Uterus (tissue), 4 donors: Measurements from ENCODE around the gene NSMF. TPM values are rescaled to one million over a fixed set of nuclear protein-coding genes. Genes with fewer than 3 reads are reported as not detected.

Experiments used
- DNase-seq, 2 donors: peaks; one replicate each; pipeline ENCODE4 v3.0.0-alpha.2; 2019 to 2020
- H3K27ac ChIP-seq, 2 donors: fragments of 200-600 bp; sonication (generic); 1 replicate in 1 of 2; 2 replicates in 1 of 2; pipeline ENCODE4 v1.5.1; 2016 to 2018
- H3K27me3 ChIP-seq, 2 donors: fragments of 200-600 bp; sonication (generic); one replicate each; pipeline ENCODE4 v1.5.1; 2018 to 2019; ENCODE audit warnings: control low read depth in 1 of 2
- H3K36me3 ChIP-seq, 2 donors: fragments of 200-600 bp; sonication (generic); one replicate each; pipeline ENCODE4 v1.5.1; 2019; ENCODE audit warnings: control low read depth in 1 of 2
- H3K4me1 ChIP-seq, 2 donors: fragments of 200-600 bp; sonication (generic); one replicate each; pipeline ENCODE4 v1.5.1; 2018 to 2019; ENCODE audit warnings: control low read depth in 1 of 2
- H3K4me3 ChIP-seq, 2 donors: fragments of 200-600 bp; sonication (generic); 1 replicate in 1 of 2; 2 replicates in 1 of 2; pipeline ENCODE4 v1.5.1; 2018 to 2019; ENCODE audit warnings: mild to moderate bottlenecking in 1 of 2
- H3K9me3 ChIP-seq, 2 donors: fragments of 200-600 bp; sonication (generic); one replicate each; pipeline ENCODE4 v1.5.1; 2019; ENCODE audit warnings: control low read depth in 1 of 2
- POLR2A ChIP-seq, 2 donors: fragments of 450-650 bp; IDR thresholded peaks; one replicate each; pipeline ENCODE4 v1.6.1; 2016; ENCODE audit warnings: antibody characterized with exemption in 2 of 2, mild to moderate bottlenecking in 1 of 2, moderate library complexity in 1 of 2
- intact Hi-C: fragments of 100-400 bp; cut with DNase I; formaldehyde crosslinking; loops from one replicate; pipeline ENCODE4 v1.15.1; 2023; ENCODE audit warnings: low total_unique reads
- total RNA-seq, 4 donors: library from RNA; depleted of rRNA in 3 of 4; stranded (reverse); fragments of >200 nt in 3 of 4; gene quantifications; one replicate each; pipeline versions ENCODE4 v1.1.0 to v1.2.4, GENCODE V29; 2014 to 2023
- TF ChIP-seq, protein P1 (sequence below), 4 experiments: fragments of 200-600 bp in 2 of 4; fragments of 450-650 bp in 2 of 4; sonication (generic) in 2 of 4; IDR thresholded peaks; one replicate each; pipeline ENCODE4 v1.5.1; 2016 to 2019; ENCODE audit warnings: antibody characterized with exemption in 4 of 4, mild to moderate bottlenecking in 2 of 4, moderate library complexity in 1 of 4
- donor health status: DM: yes; HTN: yes; CAD: no.

Gene NSMF
- total RNA-seq, 4 donors from 2014 or later = 17.4 to 40.7 (median 32.1) TPM

DNA sequence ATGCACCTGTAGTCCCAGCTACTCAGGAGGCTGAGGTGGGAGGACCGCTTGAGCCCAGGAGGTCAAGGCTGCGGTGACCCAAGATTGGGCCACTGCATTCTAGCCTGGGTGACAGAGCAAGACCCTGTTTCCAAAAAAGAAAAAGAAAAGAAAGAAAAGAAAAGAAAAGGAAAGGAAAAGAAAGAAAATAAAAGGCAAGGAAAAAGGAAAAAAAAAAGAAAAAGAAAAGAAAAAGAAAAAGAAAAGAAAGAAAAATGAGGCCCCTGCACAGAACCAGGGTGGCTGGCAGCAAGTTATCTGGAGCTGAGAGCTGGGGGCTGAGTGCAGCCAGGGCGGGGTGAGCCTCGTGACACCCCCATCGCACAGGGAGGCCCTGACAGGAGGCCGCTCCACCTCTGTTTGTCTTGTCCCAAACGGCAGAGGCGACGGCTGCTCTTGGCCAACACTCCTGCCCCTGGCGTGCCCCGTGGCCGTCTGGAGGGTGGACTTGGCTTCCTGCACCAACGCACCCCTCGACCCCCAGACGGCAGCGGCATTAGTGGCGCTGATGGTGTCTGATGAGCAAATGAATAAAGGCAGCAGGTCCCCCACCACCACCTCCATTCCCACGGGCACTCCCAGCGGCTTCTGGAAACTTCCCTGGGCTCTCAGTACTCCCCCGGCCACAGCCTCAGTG lies 52.9 kb downstream of the NSMF start:
- H3K27ac ChIP-seq = peak overlapping the region in 1 of 2 donors; percentile 68
- H3K4me3 ChIP-seq = peak overlapping the region in 1 of 2 donors; percentile 35
- no peak for DNase-seq

DNA sequence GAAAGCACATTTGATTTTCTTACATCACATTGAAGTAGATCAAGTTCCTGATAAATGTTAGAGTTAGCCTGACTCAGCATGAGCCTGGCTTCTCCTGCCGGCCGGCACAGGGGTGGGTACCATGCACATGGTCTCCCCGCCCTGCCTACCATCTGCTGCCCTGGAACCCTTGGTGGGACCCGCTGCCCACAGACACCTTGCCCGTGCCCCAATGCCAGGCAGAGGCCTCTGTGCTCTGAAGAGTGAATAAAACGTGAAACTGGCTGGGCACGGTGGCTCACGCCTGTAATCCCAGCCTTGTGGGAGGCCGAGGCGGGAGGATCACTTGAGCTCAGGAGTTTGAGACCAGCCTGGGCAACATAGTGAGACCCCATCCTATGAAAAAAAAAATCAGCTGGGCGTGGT lies 53.5 kb downstream of the NSMF start:
- Histone ChIP-seq H3K27ac (no peak overlapping the region), H3K9me3 (no peaks in the 10 kb centered on the region), H3K36me3 (no peaks in the 10 kb centered on the region), H3K27me3 (peaks cover 0 to 8% of the 10 kb centered on the region in 2 donors), H3K4me1 (peaks cover 0 to 16% of the 10 kb centered on the region in 2 donors), H3K4me3 (no peak overlapping the region)
- no peak for TF ChIP-seq POLR2A (IDR thresholded peaks at IDR 0.05)
- TF ChIP-seq, protein P1, sequence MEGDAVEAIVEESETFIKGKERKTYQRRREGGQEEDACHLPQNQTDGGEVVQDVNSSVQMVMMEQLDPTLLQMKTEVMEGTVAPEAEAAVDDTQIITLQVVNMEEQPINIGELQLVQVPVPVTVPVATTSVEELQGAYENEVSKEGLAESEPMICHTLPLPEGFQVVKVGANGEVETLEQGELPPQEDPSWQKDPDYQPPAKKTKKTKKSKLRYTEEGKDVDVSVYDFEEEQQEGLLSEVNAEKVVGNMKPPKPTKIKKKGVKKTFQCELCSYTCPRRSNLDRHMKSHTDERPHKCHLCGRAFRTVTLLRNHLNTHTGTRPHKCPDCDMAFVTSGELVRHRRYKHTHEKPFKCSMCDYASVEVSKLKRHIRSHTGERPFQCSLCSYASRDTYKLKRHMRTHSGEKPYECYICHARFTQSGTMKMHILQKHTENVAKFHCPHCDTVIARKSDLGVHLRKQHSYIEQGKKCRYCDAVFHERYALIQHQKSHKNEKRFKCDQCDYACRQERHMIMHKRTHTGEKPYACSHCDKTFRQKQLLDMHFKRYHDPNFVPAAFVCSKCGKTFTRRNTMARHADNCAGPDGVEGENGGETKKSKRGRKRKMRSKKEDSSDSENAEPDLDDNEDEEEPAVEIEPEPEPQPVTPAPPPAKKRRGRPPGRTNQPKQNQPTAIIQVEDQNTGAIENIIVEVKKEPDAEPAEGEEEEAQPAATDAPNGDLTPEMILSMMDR (IDR thresholded peaks at IDR 0.05) = no peak
- intact Hi-C loops = no loop called here
- DNase-seq = no peak

More for the DNA sequence above, 52.9 kb downstream of the NSMF start:
- no peak for TF ChIP-seq POLR2A (IDR thresholded peaks at IDR 0.05)
- TF ChIP-seq, protein P1 (IDR thresholded peaks at IDR 0.05) = no peak
- intact Hi-C loops = no loop called here
- no peaks in the 10 kb centered on the region for H3K36me3 ChIP-seq
- H3K9me3 ChIP-seq = no peaks in the 10 kb centered on the region
- H3K4me1 ChIP-seq = peaks cover 0 to 16% of the 10 kb centered on the region in 2 donors
- H3K27me3 ChIP-seq = peaks cover 0 to 8% of the 10 kb centered on the region in 2 donors

DNA sequence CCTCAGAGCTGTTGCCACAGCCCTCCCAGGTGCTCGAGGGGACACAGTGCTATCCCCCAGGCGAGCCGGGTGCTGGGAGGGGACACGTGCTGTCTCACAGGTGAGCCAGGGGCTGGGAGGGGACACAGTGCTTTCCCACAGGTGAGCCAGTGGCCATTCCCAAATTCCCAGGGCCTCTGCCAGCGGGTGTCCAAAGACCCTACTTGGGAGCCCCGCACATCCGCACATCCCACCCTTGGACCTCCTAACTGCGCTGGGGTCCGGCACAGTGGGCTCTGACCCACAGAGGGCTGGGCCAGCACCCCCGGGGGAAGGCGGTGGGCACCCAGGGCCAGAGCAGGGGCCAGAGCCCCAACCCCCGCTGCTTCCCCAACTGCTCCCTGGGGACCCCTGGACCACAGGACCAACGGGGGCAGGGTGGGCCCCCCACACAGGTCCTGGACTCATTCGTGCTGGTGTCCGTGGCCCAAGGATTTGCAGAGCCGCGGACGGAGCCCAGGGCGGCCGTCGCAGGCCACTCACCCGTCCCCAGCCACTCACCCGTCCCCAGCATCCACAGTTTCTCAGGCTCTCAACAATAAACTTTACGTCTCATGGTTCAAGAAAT lies 54.1 kb downstream of the NSMF start:
- DNase-seq = no peak
- TF ChIP-seq POLR2A (IDR thresholded peaks at IDR 0.05) = no peak
- TF ChIP-seq, protein P1 (IDR thresholded peaks at IDR 0.05) = no peak
- Histone ChIP-seq H3K9me3 (no peaks in the 10 kb centered on the region), H3K4me1 (peaks cover 0 to 16% of the 10 kb centered on the region in 2 donors), H3K36me3 (no peaks in the 10 kb centered on the region), H3K4me3 (no peak overlapping the region), H3K27ac (no peak overlapping the region), H3K27me3 (peaks cover 0 to 8% of the 10 kb centered on the region in 2 donors)
- intact Hi-C loops = no loop called here

DNA sequence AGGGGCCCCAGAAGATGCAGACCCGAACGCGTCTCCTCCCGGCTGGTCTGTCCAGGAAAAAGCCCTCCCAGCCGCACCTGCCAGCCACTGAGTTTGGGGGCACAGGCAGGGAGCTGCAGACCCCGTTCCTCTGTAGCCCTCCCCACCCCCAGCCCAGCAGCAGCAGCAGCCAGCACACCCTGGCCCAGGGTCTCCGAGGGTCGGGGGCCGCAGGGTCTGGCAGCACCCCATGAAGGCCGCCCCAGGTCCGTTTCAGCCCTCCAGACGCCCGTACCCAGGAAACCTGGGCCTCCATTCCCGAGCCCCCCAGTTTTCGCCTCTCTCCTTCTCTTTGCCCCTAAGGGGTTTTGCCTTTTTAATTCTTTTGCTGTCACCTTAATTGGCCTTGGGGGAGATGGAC lies 55.9 kb downstream of the NSMF start:
- H3K4me3 ChIP-seq = no peak overlapping the region
- DNase-seq = no peak
- H3K27ac ChIP-seq = no peak overlapping the region
- H3K36me3 ChIP-seq = no peaks in the 10 kb centered on the region
- TF ChIP-seq, protein P1 (IDR thresholded peaks at IDR 0.05) = no peak
- no peak for TF ChIP-seq POLR2A (IDR thresholded peaks at IDR 0.05)
- no peaks in the 10 kb centered on the region for H3K9me3 ChIP-seq
- peaks cover 0 to 8% of the 10 kb centered on the region in 2 donors for H3K27me3 ChIP-seq
- H3K4me1 ChIP-seq = peaks cover 0 to 16% of the 10 kb centered on the region in 2 donors
- intact Hi-C loops = no loop called here

DNA sequence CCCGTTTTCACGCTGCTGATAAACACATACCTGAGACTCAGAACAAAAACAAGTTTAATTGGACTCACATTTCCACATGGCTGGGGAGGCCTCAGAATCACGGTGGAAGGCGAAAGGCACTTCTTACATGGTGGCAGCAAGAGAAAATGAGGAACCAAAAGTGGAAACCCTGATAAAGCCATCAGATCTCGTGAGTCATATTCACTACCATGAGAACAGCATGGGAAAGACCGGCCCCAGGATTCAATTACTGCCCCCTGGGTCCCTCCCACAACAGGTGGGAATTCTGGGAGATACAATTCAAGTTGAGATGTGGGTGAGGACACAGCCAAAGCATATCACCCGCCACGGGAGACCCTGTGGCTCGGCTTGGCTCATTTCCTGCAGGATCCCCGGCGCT lies 56.4 kb downstream of the NSMF start:
- intact Hi-C loops = no loop called here
- Histone ChIP-seq H3K9me3 (no peaks in the 10 kb centered on the region), H3K27ac (no peak overlapping the region), H3K4me3 (no peak overlapping the region), H3K36me3 (no peaks in the 10 kb centered on the region), H3K4me1 (peaks cover 0 to 12% of the 10 kb centered on the region in 2 donors), H3K27me3 (peaks cover 0 to 8% of the 10 kb centered on the region in 2 donors)
- TF ChIP-seq, protein P1 (IDR thresholded peaks at IDR 0.05) = no peak
- no peak for TF ChIP-seq POLR2A (IDR thresholded peaks at IDR 0.05)
- no peak for DNase-seq
